Right lobe of liver (tissue), 6 donors: ENCODE data around the gene UBE2V1. TPM values are rescaled to one million over a fixed set of nuclear protein-coding genes. Genes with fewer than 3 reads are reported as not detected.

Experiments
- ATAC-seq, 4 donors: fragments of 200-7000 bp; cut with Tn5 transposase; one replicate each; pipeline ENCODE4 v1.9.1; 2020; ENCODE audit warnings: mild to moderate bottlenecking in 4 of 4, moderate library complexity in 4 of 4
- DNase-seq, 3 donors: peaks; one replicate each; pipeline ENCODE4 v3.0.0-alpha.2; 2020
- H3K27ac ChIP-seq, 3 donors: fragments of 200-600 bp; one replicate each; pipeline ENCODE4 v1.8.0; 2022
- H3K27me3 ChIP-seq, 2 donors: fragments of 200-600 bp; one replicate each; pipeline ENCODE4 v1.8.0; 2022
- H3K36me3 ChIP-seq, 4 donors: fragments of 200-600 bp; sonication (generic) in 1 of 4; one replicate each; pipeline versions ENCODE4 v1.5.1 to v1.8.0; 2017 to 2022; ENCODE audit warnings: control low read depth in 1 of 4
- H3K4me1 ChIP-seq, 4 donors: fragments of 200-600 bp; sonication (generic) in 1 of 4; one replicate each; pipeline versions ENCODE4 v1.5.1 to v1.8.0; 2017 to 2022; ENCODE audit warnings: control low read depth in 1 of 4
- H3K4me3 ChIP-seq, 3 donors: fragments of 200-600 bp; one replicate each; pipeline ENCODE4 v1.8.0; 2022
- H3K9me3 ChIP-seq, 4 donors: fragments of 200-600 bp; sonication (generic) in 1 of 4; one replicate each; pipeline versions ENCODE4 v1.5.1 to v1.8.0; 2017 to 2022; ENCODE audit warnings: control low read depth in 1 of 4
- POLR2A ChIP-seq: fragments of 450-650 bp; IDR thresholded peaks from one replicate; pipeline ENCODE4 v1.6.1; 2017; ENCODE audit warnings: antibody characterized with exemption, mild to moderate bottlenecking
- WGBS: methylation state at CpG from one replicate; pipeline ENCODE4 v1.1.6; 2018; ENCODE audit warnings: low coverage, low lambda C conversion rate; ENCODE audit not compliant: insufficient coverage; ENCODE audit errors: missing lambda C conversion rate; 5-methylcytosine and 5-hydroxymethylcytosine counted together
- intact Hi-C, 2 donors: fragments of 100-400 bp; cut with DNase I; formaldehyde crosslinking; loops; one replicate each; pipeline versions ENCODE4 v1.11.2 to v1.14.1; 2022
- total RNA-seq, 6 experiments: library from RNA; depleted of rRNA in 2 of 6; stranded (reverse); fragments of >200 nt in 2 of 6; fragmentation: NEBNext Ultra II Directional in 3 of 6; extraction: Animal tissue kit (Norgen Biotek cat#: 25700) in 3 of 6; gene quantifications; one replicate each; pipeline versions ENCODE4 v1.1.0 to v1.2.4, GENCODE V29; 2016 to 2023
- TF ChIP-seq, protein P1 (sequence below), 4 donors: fragments of 200-600 bp in 3 of 4; fragments of 450-650 bp in 1 of 4; IDR thresholded peaks; one replicate each; pipeline versions ENCODE4 v1.5.1 to v1.8.0; 2016 to 2022; ENCODE audit warnings: antibody characterized with exemption in 4 of 4, mild to moderate bottlenecking in 2 of 4
- donor health status: DM: no; HTN: yes; CAD: no.
- donor health status: DM: no; HTN: no; CAD: no.
- donor health status: DM: no; HTN: no; CAD: no.
- donor health status: DM: no; HTN: yes; CAD: no.
- donor health status: DM: no; HTN: yes; CAD: no.

The UBE2V1 gene
- total RNA-seq, 6 experiments from 2014 or later, result 38.2 to 49.4 (median 44.3) TPM

DNA sequence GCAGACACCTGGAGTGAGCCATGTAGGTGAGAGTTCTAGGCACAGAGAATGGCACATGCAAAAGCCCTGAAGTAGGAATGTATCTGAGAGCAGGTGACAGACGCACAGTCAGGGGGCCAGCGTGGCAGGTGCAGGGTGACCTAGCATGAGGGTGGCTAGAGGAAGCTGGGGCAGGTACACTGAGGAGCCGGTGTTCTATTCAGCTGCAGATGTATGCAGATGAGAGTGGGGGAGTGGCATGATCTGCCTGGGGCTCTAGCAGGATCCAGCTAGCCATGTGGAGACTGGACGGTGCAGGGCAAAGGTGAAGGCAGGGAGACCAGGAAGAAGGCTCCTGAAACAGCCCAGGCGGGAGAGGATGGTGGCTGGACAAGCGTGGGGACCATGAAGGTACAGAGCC lies 29.9 kb upstream of the UBE2V1 start:
- H3K9me3 ChIP-seq, result no peaks in the 10 kb centered on the region
- no peak overlapping the region for H3K4me3 ChIP-seq
- peak in 1 of 4 donors; percentile 5 for ATAC-seq
- DNase-seq, result no peak
- WGBS, result 54% methylated on average over 4 of the region's 6 CpGs
- intact Hi-C loops, result no loop called here
- peak overlapping the region in 1 of 3 donors; percentile 4 for H3K27ac ChIP-seq
- no peaks in the 10 kb centered on the region for H3K27me3 ChIP-seq
- H3K36me3 ChIP-seq, result peaks cover 0 to 12% (median 6%) of the 10 kb centered on the region in 4 donors
- no peak for TF ChIP-seq POLR2A
- TF ChIP-seq, protein P1, sequence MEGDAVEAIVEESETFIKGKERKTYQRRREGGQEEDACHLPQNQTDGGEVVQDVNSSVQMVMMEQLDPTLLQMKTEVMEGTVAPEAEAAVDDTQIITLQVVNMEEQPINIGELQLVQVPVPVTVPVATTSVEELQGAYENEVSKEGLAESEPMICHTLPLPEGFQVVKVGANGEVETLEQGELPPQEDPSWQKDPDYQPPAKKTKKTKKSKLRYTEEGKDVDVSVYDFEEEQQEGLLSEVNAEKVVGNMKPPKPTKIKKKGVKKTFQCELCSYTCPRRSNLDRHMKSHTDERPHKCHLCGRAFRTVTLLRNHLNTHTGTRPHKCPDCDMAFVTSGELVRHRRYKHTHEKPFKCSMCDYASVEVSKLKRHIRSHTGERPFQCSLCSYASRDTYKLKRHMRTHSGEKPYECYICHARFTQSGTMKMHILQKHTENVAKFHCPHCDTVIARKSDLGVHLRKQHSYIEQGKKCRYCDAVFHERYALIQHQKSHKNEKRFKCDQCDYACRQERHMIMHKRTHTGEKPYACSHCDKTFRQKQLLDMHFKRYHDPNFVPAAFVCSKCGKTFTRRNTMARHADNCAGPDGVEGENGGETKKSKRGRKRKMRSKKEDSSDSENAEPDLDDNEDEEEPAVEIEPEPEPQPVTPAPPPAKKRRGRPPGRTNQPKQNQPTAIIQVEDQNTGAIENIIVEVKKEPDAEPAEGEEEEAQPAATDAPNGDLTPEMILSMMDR (IDR thresholded peaks at IDR 0.05), result no peak
- H3K4me1 ChIP-seq, result peaks cover 0 to 69% (median 36%) of the 10 kb centered on the region in 4 donors

DNA sequence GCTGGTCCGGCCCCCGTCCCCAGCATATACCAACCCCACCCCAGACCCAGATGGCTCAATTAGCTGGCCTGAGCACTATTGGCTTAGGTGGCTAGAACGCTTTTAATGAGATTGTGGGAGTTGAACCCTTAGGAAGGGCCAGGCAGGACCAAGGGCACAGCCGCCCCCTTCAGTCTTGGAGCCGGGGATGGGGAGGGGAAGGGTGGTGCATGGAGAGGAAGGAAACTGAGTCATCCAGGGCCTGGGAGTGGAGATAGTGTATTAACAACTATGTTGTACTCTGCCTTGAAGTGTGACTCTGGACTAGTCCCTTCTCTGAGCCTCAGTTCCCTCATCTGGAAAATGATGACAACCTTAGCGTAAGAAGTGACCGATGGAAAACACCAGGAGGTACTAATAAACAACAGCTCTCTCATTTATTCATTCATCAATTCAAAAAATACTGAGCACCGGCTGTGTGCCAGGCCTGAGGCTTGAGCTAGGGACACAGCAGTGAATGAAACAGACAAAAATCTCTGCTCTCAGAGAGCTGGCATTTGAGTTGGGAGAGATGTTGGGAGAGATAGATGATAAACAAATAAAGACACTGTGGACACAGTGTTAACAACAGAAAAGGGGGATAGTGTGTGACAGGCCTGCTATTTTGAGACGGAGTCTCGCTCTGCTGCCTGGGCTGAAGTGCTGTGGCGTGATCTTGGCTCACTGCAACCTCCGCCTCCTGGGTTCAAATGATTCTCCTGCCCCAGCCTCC lies 29.0 kb upstream of the UBE2V1 start:
- H3K4me1 ChIP-seq, result peaks cover 0 to 74% (median 40%) of the 10 kb centered on the region in 4 donors
- TF ChIP-seq, protein P1 (IDR thresholded peaks at IDR 0.05), result no peak
- TF ChIP-seq POLR2A, result no peak
- intact Hi-C loops, result no loop called here
- 69% methylated on average over 6 of the region's 12 CpGs for WGBS
- H3K36me3 ChIP-seq, result peaks cover 0 to 12% (median 6%) of the 10 kb centered on the region in 4 donors
- ATAC-seq (peak in 1 of 4 donors; percentile 18), DNase-seq (no peak)
- no peak overlapping the region for H3K27ac ChIP-seq
- H3K27me3 ChIP-seq, result no peaks in the 10 kb centered on the region
- H3K9me3 ChIP-seq, result no peaks in the 10 kb centered on the region
- H3K4me3 ChIP-seq, result no peak overlapping the region

GRCh38 chr20:50141018-50141675 lies 28.2 kb upstream of the UBE2V1 start:
- Histone ChIP-seq H3K36me3 (peaks cover 0 to 12% (median 6%) of the 10 kb centered on the region in 4 donors), H3K27me3 (no peaks in the 10 kb centered on the region), H3K9me3 (no peaks in the 10 kb centered on the region), H3K4me3 (no peak overlapping the region), H3K4me1 (peaks cover 0 to 72% (median 42%) of the 10 kb centered on the region in 4 donors), H3K27ac (no peak overlapping the region)
- 82% methylated on average over 2 of the region's 6 CpGs for WGBS
- DNase-seq (no peak), ATAC-seq (no peak)
- intact Hi-C loops, result no loop called here
- no peak for TF ChIP-seq POLR2A
- TF ChIP-seq, protein P1 (IDR thresholded peaks at IDR 0.05), result no peak

GRCh38 chr20:50140339-50140859 lies 27.4 kb upstream of the UBE2V1 start:
- Histone ChIP-seq H3K27ac (no peak overlapping the region), H3K4me3 (no peak overlapping the region), H3K9me3 (no peaks in the 10 kb centered on the region), H3K4me1 (peaks cover 0 to 72% (median 42%) of the 10 kb centered on the region in 4 donors), H3K27me3 (no peaks in the 10 kb centered on the region), H3K36me3 (peaks cover 0 to 12% (median 6%) of the 10 kb centered on the region in 4 donors)
- no peak for ATAC-seq
- no peak for DNase-seq
- 58% methylated on average over 10 of the region's 11 CpGs for WGBS
- intact Hi-C loops, result no loop called here
- TF ChIP-seq POLR2A, result no peak
- TF ChIP-seq, protein P1 (IDR thresholded peaks at IDR 0.05), result no peak
